Transverse colon (tissue), 4 donors: ENCODE measurements around the gene OVCH2.

Source experiments
- EP300 ChIP-seq: sonication (generic); formaldehyde crosslinking; IDR thresholded peaks from one replicate; pipeline ENCODE4 v1.6.1; 2017; ENCODE audit warnings: antibody characterized with exemption, low read depth
- POLR2A ChIP-seq: fragments of 450-650 bp; IDR thresholded peaks from one replicate; pipeline ENCODE4 v1.6.1; 2016; ENCODE audit warnings: antibody characterized with exemption, mild to moderate bottlenecking, moderate library complexity
- POLR2AphosphoS5 ChIP-seq, 3 donors: sonication (generic); formaldehyde crosslinking; IDR thresholded peaks; one replicate each; pipeline ENCODE4 v1.6.1; 2016; ENCODE audit warnings: antibody characterized with exemption in 3 of 3
- TF ChIP-seq, protein P1 (sequence below), 5 experiments: fragments of 200-600 bp in 3 of 5; fragments of 450-650 bp in 2 of 5; sonication (generic) in 3 of 5; IDR thresholded peaks; 1 replicate in 2 of 5; 2 replicates in 3 of 5; pipeline ENCODE4 v1.5.1; 2016 to 2017; ENCODE audit warnings: antibody characterized with exemption in 5 of 5, inconsistent platforms in 3 of 5, mild to moderate bottlenecking in 2 of 5, moderate library complexity in 1 of 5

DNA sequence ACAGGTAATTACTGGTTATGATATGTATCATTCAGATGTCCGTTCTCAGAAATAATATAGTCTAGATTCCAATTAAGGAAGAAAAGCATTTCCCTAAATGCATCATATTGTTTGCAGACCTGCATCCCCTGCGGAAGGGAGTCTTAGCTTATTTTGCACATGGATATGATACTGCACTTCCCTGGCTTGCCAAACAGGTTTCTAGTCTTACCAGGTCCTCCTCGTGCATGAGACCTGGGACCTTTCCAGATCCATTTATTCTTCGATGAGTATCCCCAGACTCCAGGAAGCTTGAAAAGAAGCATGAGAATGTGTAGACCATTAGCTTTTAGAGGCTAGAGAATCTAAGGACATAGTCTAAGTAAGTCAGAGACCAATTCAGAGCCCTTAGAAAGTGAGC is 63.5 kb downstream of the OVCH2 start:
- TF ChIP-seq, protein P1, sequence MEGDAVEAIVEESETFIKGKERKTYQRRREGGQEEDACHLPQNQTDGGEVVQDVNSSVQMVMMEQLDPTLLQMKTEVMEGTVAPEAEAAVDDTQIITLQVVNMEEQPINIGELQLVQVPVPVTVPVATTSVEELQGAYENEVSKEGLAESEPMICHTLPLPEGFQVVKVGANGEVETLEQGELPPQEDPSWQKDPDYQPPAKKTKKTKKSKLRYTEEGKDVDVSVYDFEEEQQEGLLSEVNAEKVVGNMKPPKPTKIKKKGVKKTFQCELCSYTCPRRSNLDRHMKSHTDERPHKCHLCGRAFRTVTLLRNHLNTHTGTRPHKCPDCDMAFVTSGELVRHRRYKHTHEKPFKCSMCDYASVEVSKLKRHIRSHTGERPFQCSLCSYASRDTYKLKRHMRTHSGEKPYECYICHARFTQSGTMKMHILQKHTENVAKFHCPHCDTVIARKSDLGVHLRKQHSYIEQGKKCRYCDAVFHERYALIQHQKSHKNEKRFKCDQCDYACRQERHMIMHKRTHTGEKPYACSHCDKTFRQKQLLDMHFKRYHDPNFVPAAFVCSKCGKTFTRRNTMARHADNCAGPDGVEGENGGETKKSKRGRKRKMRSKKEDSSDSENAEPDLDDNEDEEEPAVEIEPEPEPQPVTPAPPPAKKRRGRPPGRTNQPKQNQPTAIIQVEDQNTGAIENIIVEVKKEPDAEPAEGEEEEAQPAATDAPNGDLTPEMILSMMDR (IDR thresholded peaks at IDR 0.05), result no peak
- no peak for TF ChIP-seq POLR2AphosphoS5 (IDR thresholded peaks at IDR 0.05)
- TF ChIP-seq POLR2A, result no peak
- no peak for TF ChIP-seq EP300
